Measurements from ENCODE around the gene BSPH1.
"Not testable (repeated sequence)": the region's sequence is repeated elsewhere in the genome, so short reads cannot be mapped to it uniquely, and the experiment has no call there.

Gene BSPH1

GRCh38 chr19:47992070-47992469 lies at the start of gene BSPH1:
Gene BSPH1 (minus strand): TSS chr19:47992170. CDS start chr19:47992081, 89 bp downstream.
- no peak for DNase-seq

- no peak for DNase-seq
Measured at GRCh38 chr19:48036765-48037164, 44.8 kb upstream of the BSPH1 start.

- DNase-seq = no peak
Measured at GRCh38 chr19:48033604-48034003, 41.6 kb upstream of the BSPH1 start.

- no peak for DNase-seq
Measured at GRCh38 chr19:48030073-48030472, 38.1 kb upstream of the BSPH1 start.

- no peak for DNase-seq
Measured at GRCh38 chr19:48029431-48029830, 37.5 kb upstream of the BSPH1 start.

GRCh38 chr19:48025480-48025879 lies 33.5 kb upstream of the BSPH1 start:
- DNase-seq = no peak

- DNase-seq = no peak
Measured at GRCh38 chr19:48023518-48023917, 31.5 kb upstream of the BSPH1 start.

GRCh38 chr19:48023011-48023410 lies 31.0 kb upstream of the BSPH1 start:
- no peak for DNase-seq

- no peak for DNase-seq
Measured at GRCh38 chr19:48020686-48021085, 28.7 kb upstream of the BSPH1 start.

GRCh38 chr19:48010932-48011758 lies 19.2 kb upstream of the BSPH1 start:
- no peak for DNase-seq

GRCh38 chr19:48006762-48007161 lies 14.8 kb upstream of the BSPH1 start:
- DNase-seq = no peak

- no peak for DNase-seq
Measured at GRCh38 chr19:48004236-48004635, 12.3 kb upstream of the BSPH1 start.

- DNase-seq = no peak
Measured at GRCh38 chr19:48000846-48001245, 8.9 kb upstream of the BSPH1 start.

- no peak for DNase-seq
Measured at GRCh38 chr19:47998800-47999199, 6.8 kb upstream of the BSPH1 start.

GRCh38 chr19:47996230-47996727 lies 4.3 kb upstream of the BSPH1 start:
- no peak for DNase-seq

GRCh38 chr19:47994209-47994802 lies 2.3 kb upstream of the BSPH1 start, which contains the start of gene ELSPBP1:
Gene ELSPBP1 (plus strand): TSS chr19:47994632. CDS start chr19:48008668, 14,036 bp downstream.
- no peak for DNase-seq

- DNase-seq = no peak
Measured at GRCh38 chr19:47991191-47991808, 670 bp downstream of the BSPH1 start.

- DNase-seq = no peak
Measured at GRCh38 chr19:47973529-47973928, 18.4 kb downstream of the BSPH1 start.

GRCh38 chr19:47955936-47956335 lies 36.0 kb downstream of the BSPH1 start:
- DNase-seq = not testable (repeated sequence)

GRCh38 chr19:47952132-47952531 lies 39.8 kb downstream of the BSPH1 start:
- not testable (repeated sequence) for DNase-seq

- not testable (repeated sequence) for DNase-seq
Measured at GRCh38 chr19:47949852-47950521, 42.0 kb downstream of the BSPH1 start.

- not testable (repeated sequence) for DNase-seq
Measured at GRCh38 chr19:47928581-47928980, 63.4 kb downstream of the BSPH1 start.

GRCh38 chr19:47920107-47920506 lies 71.9 kb downstream of the BSPH1 start:
- not testable (repeated sequence) for DNase-seq

Measured in NCI-H2171 (cell line).